A549 (cell line): ENCODE data around the gene OR51G2. TPM values are rescaled to one million over a fixed set of nuclear protein-coding genes. Genes with fewer than 3 reads are reported as not detected.

Source experiments
- ATAC-seq, 2 experiments: fragments of 200-7000 bp in 1 of 2; fragments of >200 bp in 1 of 2; cut with Nextera tagmentation in 1 of 2; cut with Tn5 transposase in 1 of 2; 3 replicates each; pipeline versions ENCODE4 v1.8.0 to v1.9.1; 2018 to 2020; ENCODE audit warnings: mild to moderate bottlenecking in 1 of 2, moderate library complexity in 1 of 2
- CTCF ChIA-PET: fragments of 300-600 bp; sonication (Branson Sonifier 250); formaldehyde crosslinking; extraction: SDS; loops from one replicate; lab custom pipeline; 2021; ENCODE audit warnings: antibody characterized with exemption, inconsistent platforms; lab: Yijun Ruan, JAX
- POLR2A ChIA-PET: fragments of 350-600 bp; formaldehyde crosslinking; extraction: SDS; loops from one replicate; lab custom pipeline; 2021; ENCODE audit warnings: antibody characterized with exemption, inconsistent platforms; lab: Yijun Ruan, JAX
- DNase-seq, 2 experiments: peaks; one replicate each; pipeline versions ENCODE4 v3.0.0 to v3.0.0-alpha.2; 2011 to 2016; ENCODE audit warnings: low read depth in 1 of 2, low spot score in 1 of 2
- FAIRE-seq: peaks from 2 replicates; lab custom pipeline; 2011; peaks lifted over from hg19 to GRCh38; lab: Jason Lieb, UNC
- H3K27ac ChIP-seq, 2 experiments: fragments of >200 bp; sonication (Bioruptor Twin); formaldehyde crosslinking; 3 replicates each; pipeline ENCODE4 v1.5.1; 2016 to 2017
- H3K4me1 ChIP-seq: fragments of >200 bp; sonication (Bioruptor Twin); formaldehyde crosslinking; 3 replicates; pipeline ENCODE4 v1.6.1; 2016
- H3K4me2 ChIP-seq: fragments of >200 bp; sonication (Bioruptor Twin); formaldehyde crosslinking; 3 replicates; pipeline ENCODE4 v1.6.1; 2016
- H3K4me3 ChIP-seq: fragments of >200 bp; sonication (Bioruptor Twin); formaldehyde crosslinking; 3 replicates; pipeline ENCODE4 v1.5.1; 2016
- H3K9me3 ChIP-seq: fragments of >200 bp; sonication (Bioruptor Twin); formaldehyde crosslinking; 3 replicates; pipeline ENCODE4 v1.6.1; 2016
- EHMT2 ChIP-seq: fragments of 200-600 bp; sonication (generic); IDR thresholded peaks from 2 replicates; pipeline ENCODE4 v1.6.1; 2016; ENCODE audit warnings: antibody characterized with exemption, low read depth, mild to moderate bottlenecking, moderate library complexity
- GATA3 ChIP-seq: IDR thresholded peaks from 2 replicates; pipeline ENCODE4 v1.6.1; 2012; ENCODE audit warnings: borderline replicate concordance
- HDAC2 ChIP-seq: fragments of 200-600 bp; sonication (generic); IDR thresholded peaks from 2 replicates; pipeline ENCODE4 v1.6.1; 2016
- JUNB ChIP-seq: fragments of >200 bp; sonication (Bioruptor Twin); formaldehyde crosslinking; IDR thresholded peaks from 2 replicates; pipeline ENCODE4 v1.6.1; 2016
- KDM1A ChIP-seq: fragments of 200-600 bp; sonication (generic); IDR thresholded peaks from 2 replicates; pipeline ENCODE4 v1.6.1; 2016; ENCODE audit warnings: low read depth, mild to moderate bottlenecking
- KDM5A ChIP-seq: fragments of 200-600 bp; sonication (generic); IDR thresholded peaks from 2 replicates; pipeline ENCODE4 v1.6.1; 2016; ENCODE audit warnings: antibody characterized with exemption, mild to moderate bottlenecking
- MYC ChIP-seq: IDR thresholded peaks from 2 replicates; pipeline ENCODE4 v1.6.1; 2012; ENCODE audit warnings: mild to moderate bottlenecking, inconsistent platforms, low read length, improper control_type of control experiment, borderline replicate concordance
- PHF8 ChIP-seq: fragments of 200-600 bp; sonication (generic); IDR thresholded peaks from 2 replicates; pipeline ENCODE4 v1.6.1; 2016; ENCODE audit warnings: low read depth, mild to moderate bottlenecking, antibody characterized with exemption, moderate library complexity, borderline replicate concordance
- RFX5 ChIP-seq: fragments of 450-650 bp; IDR thresholded peaks from 2 replicates; pipeline ENCODE4 v1.7.1; 2014; ENCODE audit warnings: antibody characterized with exemption, mild to moderate bottlenecking, moderate library complexity
- SMC3 ChIP-seq: fragments of >200 bp; sonication (Bioruptor Twin); formaldehyde crosslinking; IDR thresholded peaks from 3 replicates; pipeline ENCODE4 v1.6.1; 2018; ENCODE audit warnings: inconsistent platforms
- ZNF302 ChIP-seq: fragments of 250-450 bp; sonication (Bioruptor Pico); IDR thresholded peaks from 2 replicates; pipeline ENCODE4 v1.9.0; 2021; ENCODE audit warnings: inconsistent platforms, mild to moderate bottlenecking, moderate library complexity
- WGBS: methylation state at CpG from one replicate; pipeline ENCODE4 v1.1.6; 2017; ENCODE audit errors: missing lambda C conversion rate; 5-methylcytosine and 5-hydroxymethylcytosine counted together
- polyA plus RNA-seq, 4 experiments: library from polyadenylated mRNA; depleted of rRNA in 3 of 4; stranded (reverse); fragments of >200 nt; fragmentation: RNase III in 1 of 4; extraction: RNeasy Plus Mini Kit Qiagen cat#74134 plus additional on column Dnase treatment in 1 of 4; gene quantifications; 2 replicates in 3 of 4; 3 replicates in 1 of 4; pipeline ENCODE4 v1.2.3, GENCODE V29; 2011 to 2017
- TF ChIP-seq, protein P1 (sequence below): fragments of >200 bp; sonication (Bioruptor Twin); formaldehyde crosslinking; IDR thresholded peaks from 2 replicates; pipeline ENCODE4 v1.6.1; 2016
- TF ChIP-seq, protein P2 (sequence below): fragments of 450-650 bp; IDR thresholded peaks from 2 replicates; pipeline ENCODE4 v1.6.1; 2014; ENCODE audit warnings: antibody characterized with exemption
- TF ChIP-seq, protein P3 (sequence below): fragments of 250-450 bp; sonication (Bioruptor Pico); IDR thresholded peaks from 2 replicates; pipeline ENCODE4 v1.5.0; 2020; ENCODE audit warnings: low read depth, mild to moderate bottlenecking, moderate library complexity
- TF ChIP-seq, protein P4 (sequence below): fragments of >200 bp; sonication (Bioruptor Twin); formaldehyde crosslinking; IDR thresholded peaks from 3 replicates; pipeline ENCODE4 v1.6.1; 2016
- TF ChIP-seq, protein P5 (sequence below): fragments of >200 bp; sonication (Bioruptor Twin); formaldehyde crosslinking; IDR thresholded peaks from 3 replicates; pipeline ENCODE4 v1.5.1; 2016
- TF ChIP-seq, protein P6 (sequence below): fragments of 150-350 bp; IDR thresholded peaks from 2 replicates; pipeline ENCODE4 v1.6.1; 2014; ENCODE audit warnings: low read depth, mild to moderate bottlenecking, low read length
- TF ChIP-seq, protein P7 (sequence below): fragments of 200-600 bp; sonication (generic); IDR thresholded peaks from 2 replicates; pipeline ENCODE4 v1.6.1; 2016; ENCODE audit warnings: antibody characterized with exemption, mild to moderate bottlenecking, moderate library complexity

OR51G2 gene
- polyA plus RNA-seq, 2 of the 4 experiments (the other 2 are of a cell fraction), result not detected

DNA sequence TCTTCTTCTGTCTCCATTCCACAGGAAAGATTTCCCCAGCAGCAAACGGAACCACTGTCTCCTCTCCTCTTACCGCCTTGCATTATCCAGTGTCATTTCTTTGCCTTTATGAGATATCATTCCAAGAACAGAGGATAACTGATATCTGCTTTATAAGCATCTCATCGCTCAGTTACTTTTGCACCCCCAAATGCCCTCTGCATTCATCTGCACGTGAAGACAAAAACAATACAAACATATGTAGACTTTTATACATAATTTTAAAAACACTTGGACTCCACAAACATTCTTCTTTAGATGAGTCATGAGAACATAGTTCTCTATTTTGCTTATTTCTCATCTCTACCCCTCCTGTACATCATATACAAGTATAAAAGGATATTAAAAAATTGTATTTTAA is 38.0 kb downstream of the OR51G2 start:
- ChIA-PET POLR2A (no interaction called here), CTCF (no interaction called here)
- Histone ChIP-seq H3K4me2 (no peak overlapping the region), H3K4me3 (no peak overlapping the region), H3K9me3 (no peaks in the 10 kb centered on the region), H3K27ac (no peak overlapping the region), H3K4me1 (no peaks in the 10 kb centered on the region)
- DNase-seq (no peak), FAIRE-seq (no peak), ATAC-seq (no peak)
- TF ChIP-seq KDM1A (no peak), JUNB (no peak), HDAC2 (no peak)
- TF ChIP-seq, protein P1, sequence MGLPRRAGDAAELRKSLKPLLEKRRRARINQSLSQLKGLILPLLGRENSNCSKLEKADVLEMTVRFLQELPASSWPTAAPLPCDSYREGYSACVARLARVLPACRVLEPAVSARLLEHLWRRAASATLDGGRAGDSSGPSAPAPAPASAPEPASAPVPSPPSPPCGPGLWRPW, result no peak
- TF ChIP-seq, protein P2, sequence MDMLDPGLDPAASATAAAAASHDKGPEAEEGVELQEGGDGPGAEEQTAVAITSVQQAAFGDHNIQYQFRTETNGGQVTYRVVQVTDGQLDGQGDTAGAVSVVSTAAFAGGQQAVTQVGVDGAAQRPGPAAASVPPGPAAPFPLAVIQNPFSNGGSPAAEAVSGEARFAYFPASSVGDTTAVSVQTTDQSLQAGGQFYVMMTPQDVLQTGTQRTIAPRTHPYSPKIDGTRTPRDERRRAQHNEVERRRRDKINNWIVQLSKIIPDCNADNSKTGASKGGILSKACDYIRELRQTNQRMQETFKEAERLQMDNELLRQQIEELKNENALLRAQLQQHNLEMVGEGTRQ, result no peak
- WGBS, result 22% methylated on average over 4 of the region's 4 CpGs

DNA sequence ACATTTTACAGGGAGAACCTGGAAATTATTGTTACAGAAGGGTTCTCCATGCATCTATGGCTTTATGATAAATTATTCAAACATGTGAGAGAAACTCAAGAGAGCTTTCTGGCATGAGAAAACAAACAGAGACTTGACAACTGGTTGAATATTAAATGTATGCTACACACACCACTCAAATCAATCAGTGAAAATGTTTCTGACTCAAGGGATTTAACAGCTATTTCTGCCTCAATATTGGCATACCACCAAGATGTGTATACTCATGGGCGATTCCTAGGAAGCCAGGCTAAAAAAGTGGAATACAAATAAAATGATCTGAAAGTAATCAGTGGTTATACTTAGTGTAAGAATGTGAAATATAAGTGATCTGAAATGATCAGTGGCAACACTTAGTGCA is 53.3 kb downstream of the OR51G2 start:
- no peak overlapping the region for H3K27ac ChIP-seq
- no peak overlapping the region for H3K4me2 ChIP-seq
- FAIRE-seq (no peak), DNase-seq (no peak), ATAC-seq (no peak)
- ChIA-PET CTCF (no interaction called here), POLR2A (no interaction called here)
- no peak for TF ChIP-seq SMC3
- TF ChIP-seq, protein P3, sequence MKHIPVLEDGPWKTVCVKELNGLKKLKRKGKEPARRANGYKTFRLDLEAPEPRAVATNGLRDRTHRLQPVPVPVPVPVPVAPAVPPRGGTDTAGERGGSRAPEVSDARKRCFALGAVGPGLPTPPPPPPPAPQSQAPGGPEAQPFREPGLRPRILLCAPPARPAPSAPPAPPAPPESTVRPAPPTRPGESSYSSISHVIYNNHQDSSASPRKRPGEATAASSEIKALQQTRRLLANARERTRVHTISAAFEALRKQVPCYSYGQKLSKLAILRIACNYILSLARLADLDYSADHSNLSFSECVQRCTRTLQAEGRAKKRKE (CRISPR knock-in tag), result no peak
- no peak for TF ChIP-seq RFX5
- no peak for TF ChIP-seq PHF8
- TF ChIP-seq, protein P4, sequence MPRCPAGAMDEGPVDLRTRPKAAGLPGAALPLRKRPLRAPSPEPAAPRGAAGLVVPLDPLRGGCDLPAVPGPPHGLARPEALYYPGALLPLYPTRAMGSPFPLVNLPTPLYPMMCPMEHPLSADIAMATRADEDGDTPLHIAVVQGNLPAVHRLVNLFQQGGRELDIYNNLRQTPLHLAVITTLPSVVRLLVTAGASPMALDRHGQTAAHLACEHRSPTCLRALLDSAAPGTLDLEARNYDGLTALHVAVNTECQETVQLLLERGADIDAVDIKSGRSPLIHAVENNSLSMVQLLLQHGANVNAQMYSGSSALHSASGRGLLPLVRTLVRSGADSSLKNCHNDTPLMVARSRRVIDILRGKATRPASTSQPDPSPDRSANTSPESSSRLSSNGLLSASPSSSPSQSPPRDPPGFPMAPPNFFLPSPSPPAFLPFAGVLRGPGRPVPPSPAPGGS, result no peak
- no peak for TF ChIP-seq ZNF302
- TF ChIP-seq, protein P5, sequence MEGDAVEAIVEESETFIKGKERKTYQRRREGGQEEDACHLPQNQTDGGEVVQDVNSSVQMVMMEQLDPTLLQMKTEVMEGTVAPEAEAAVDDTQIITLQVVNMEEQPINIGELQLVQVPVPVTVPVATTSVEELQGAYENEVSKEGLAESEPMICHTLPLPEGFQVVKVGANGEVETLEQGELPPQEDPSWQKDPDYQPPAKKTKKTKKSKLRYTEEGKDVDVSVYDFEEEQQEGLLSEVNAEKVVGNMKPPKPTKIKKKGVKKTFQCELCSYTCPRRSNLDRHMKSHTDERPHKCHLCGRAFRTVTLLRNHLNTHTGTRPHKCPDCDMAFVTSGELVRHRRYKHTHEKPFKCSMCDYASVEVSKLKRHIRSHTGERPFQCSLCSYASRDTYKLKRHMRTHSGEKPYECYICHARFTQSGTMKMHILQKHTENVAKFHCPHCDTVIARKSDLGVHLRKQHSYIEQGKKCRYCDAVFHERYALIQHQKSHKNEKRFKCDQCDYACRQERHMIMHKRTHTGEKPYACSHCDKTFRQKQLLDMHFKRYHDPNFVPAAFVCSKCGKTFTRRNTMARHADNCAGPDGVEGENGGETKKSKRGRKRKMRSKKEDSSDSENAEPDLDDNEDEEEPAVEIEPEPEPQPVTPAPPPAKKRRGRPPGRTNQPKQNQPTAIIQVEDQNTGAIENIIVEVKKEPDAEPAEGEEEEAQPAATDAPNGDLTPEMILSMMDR, result no peak
- TF ChIP-seq, protein P6, sequence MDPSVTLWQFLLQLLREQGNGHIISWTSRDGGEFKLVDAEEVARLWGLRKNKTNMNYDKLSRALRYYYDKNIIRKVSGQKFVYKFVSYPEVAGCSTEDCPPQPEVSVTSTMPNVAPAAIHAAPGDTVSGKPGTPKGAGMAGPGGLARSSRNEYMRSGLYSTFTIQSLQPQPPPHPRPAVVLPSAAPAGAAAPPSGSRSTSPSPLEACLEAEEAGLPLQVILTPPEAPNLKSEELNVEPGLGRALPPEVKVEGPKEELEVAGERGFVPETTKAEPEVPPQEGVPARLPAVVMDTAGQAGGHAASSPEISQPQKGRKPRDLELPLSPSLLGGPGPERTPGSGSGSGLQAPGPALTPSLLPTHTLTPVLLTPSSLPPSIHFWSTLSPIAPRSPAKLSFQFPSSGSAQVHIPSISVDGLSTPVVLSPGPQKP, result no peak
- no peaks in the 10 kb centered on the region for H3K9me3 ChIP-seq
- H3K4me1 ChIP-seq, result no peaks in the 10 kb centered on the region
- 0% methylated on average over 1 of the region's 1 CpG for WGBS
- H3K4me3 ChIP-seq, result no peak overlapping the region

DNA sequence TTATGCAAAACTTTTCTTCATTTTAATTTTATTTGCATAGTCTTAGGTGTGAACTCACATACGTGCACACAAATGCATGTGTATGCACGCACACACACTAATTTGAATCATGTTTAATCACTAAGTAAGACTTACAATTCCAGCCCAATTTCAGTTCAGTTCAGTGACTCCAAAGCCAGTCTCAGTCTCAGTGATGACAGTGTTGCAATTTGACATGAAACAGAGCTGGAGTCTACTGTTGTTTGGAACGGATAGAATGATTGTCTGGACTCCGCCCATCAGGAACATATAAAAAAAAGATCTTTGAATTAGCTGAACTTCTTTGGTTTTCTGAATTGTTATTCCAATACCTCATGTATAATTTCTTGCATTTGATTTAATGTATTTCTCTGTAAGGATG is 55.3 kb downstream of the OR51G2 start:
- no peak overlapping the region for H3K4me3 ChIP-seq
- TF ChIP-seq HDAC2 (no peak), EHMT2 (no peak), GATA3 (no peak), MYC (no peak), KDM5A (no peak)
- TF ChIP-seq, protein P7, sequence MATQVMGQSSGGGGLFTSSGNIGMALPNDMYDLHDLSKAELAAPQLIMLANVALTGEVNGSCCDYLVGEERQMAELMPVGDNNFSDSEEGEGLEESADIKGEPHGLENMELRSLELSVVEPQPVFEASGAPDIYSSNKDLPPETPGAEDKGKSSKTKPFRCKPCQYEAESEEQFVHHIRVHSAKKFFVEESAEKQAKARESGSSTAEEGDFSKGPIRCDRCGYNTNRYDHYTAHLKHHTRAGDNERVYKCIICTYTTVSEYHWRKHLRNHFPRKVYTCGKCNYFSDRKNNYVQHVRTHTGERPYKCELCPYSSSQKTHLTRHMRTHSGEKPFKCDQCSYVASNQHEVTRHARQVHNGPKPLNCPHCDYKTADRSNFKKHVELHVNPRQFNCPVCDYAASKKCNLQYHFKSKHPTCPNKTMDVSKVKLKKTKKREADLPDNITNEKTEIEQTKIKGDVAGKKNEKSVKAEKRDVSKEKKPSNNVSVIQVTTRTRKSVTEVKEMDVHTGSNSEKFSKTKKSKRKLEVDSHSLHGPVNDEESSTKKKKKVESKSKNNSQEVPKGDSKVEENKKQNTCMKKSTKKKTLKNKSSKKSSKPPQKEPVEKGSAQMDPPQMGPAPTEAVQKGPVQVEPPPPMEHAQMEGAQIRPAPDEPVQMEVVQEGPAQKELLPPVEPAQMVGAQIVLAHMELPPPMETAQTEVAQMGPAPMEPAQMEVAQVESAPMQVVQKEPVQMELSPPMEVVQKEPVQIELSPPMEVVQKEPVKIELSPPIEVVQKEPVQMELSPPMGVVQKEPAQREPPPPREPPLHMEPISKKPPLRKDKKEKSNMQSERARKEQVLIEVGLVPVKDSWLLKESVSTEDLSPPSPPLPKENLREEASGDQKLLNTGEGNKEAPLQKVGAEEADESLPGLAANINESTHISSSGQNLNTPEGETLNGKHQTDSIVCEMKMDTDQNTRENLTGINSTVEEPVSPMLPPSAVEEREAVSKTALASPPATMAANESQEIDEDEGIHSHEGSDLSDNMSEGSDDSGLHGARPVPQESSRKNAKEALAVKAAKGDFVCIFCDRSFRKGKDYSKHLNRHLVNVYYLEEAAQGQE, result no peak
- TF ChIP-seq, protein P5, result no peak
- H3K9me3 ChIP-seq, result no peaks in the 10 kb centered on the region
- WGBS, result 36% methylated on average over 4 of the region's 4 CpGs
- no peak overlapping the region for H3K4me2 ChIP-seq
- ATAC-seq (no peak), FAIRE-seq (no peak), DNase-seq (no peak)
- CTCF ChIA-PET, result no interaction called here
- no peaks in the 10 kb centered on the region for H3K4me1 ChIP-seq
- POLR2A ChIA-PET, result no interaction called here
- no peak overlapping the region for H3K27ac ChIP-seq
